Ascending aorta (tissue), 2 donors: ENCODE data around the gene TGFBR2. TPM values are rescaled to one million over a fixed set of nuclear protein-coding genes. Genes with fewer than 3 reads are reported as not detected.

ENCODE experiments used
- DNase-seq, 2 donors: peaks; one replicate each; pipeline ENCODE4 v3.0.0-alpha.2; 2019; ENCODE audit warnings: low spot score in 2 of 2
- H3K27ac ChIP-seq, 2 donors: fragments of 200-600 bp; sonication (generic); one replicate each; pipeline ENCODE4 v1.5.1; 2016 to 2017; ENCODE audit warnings: mild to moderate bottlenecking in 1 of 2
- H3K27me3 ChIP-seq: fragments of 200-600 bp; sonication (generic); one replicate; pipeline ENCODE4 v1.5.1; 2017
- H3K36me3 ChIP-seq, 2 donors: fragments of 200-600 bp; sonication (generic); one replicate each; pipeline ENCODE4 v1.5.1; 2016
- H3K4me1 ChIP-seq, 2 donors: fragments of 200-600 bp; sonication (generic); one replicate each; pipeline ENCODE4 v1.5.1; 2016 to 2017; ENCODE audit warnings: mild to moderate bottlenecking in 1 of 2
- H3K4me3 ChIP-seq, 2 donors: fragments of 200-600 bp; sonication (generic); one replicate each; pipeline ENCODE4 v1.5.1; 2016 to 2017; ENCODE audit warnings: mild to moderate bottlenecking in 1 of 2
- H3K9me3 ChIP-seq, 2 donors: fragments of 200-600 bp; sonication (generic); one replicate each; pipeline ENCODE4 v1.5.1; 2016
- CTCF ChIP-seq, 3 experiments: fragments of 200-600 bp in 2 of 3; fragments of 450-650 bp in 1 of 3; sonication (generic) in 2 of 3; IDR thresholded peaks; one replicate each; pipeline ENCODE4 v1.5.1; 2016 to 2019; ENCODE audit warnings: antibody characterized with exemption in 3 of 3, mild to moderate bottlenecking in 1 of 3, moderate library complexity in 1 of 3
- intact Hi-C: fragments of 100-400 bp; cut with DNase I; formaldehyde crosslinking; loops from one replicate; pipeline ENCODE4 v1.15.1; 2023
- total RNA-seq: library from RNA; depleted of rRNA; stranded (reverse); fragments of >200 nt; gene quantifications from one replicate; pipeline ENCODE4 v1.1.0, GENCODE V29; 2016

TGFBR2 gene
- total RNA-seq, 1 donor from 2014 or later, result 343 TPM

GRCh38 chr3:30604093-30604492 lies 2.3 kb upstream of the TGFBR2 start:
- Histone ChIP-seq H3K4me1 (peaks cover 0 to 11% of the 10 kb centered on the region in 2 donors), H3K9me3 (no peaks in the 10 kb centered on the region), H3K36me3 (no peaks in the 10 kb centered on the region), H3K27me3 (no peaks in the 10 kb centered on the region), H3K27ac (no peak overlapping the region), H3K4me3 (no peak overlapping the region)
- TF ChIP-seq CTCF (IDR thresholded peaks at IDR 0.05), result no peak
- intact Hi-C loops, result no loop called here
- no peak for DNase-seq

GRCh38 chr3:30604558-30604957 lies 1.8 kb upstream of the TGFBR2 start:
- no peak for TF ChIP-seq CTCF (IDR thresholded peaks at IDR 0.05)
- DNase-seq, result no peak
- Histone ChIP-seq H3K27me3 (no peaks in the 10 kb centered on the region), H3K9me3 (no peaks in the 10 kb centered on the region), H3K4me1 (peaks cover 0 to 11% of the 10 kb centered on the region in 2 donors), H3K27ac (peak overlapping the region; percentile 1 to 36), H3K36me3 (no peaks in the 10 kb centered on the region), H3K4me3 (no peak overlapping the region)
- intact Hi-C loops, result no loop called here

- H3K4me1 ChIP-seq, result peaks cover 0 to 11% of the 10 kb centered on the region in 2 donors
- no peaks in the 10 kb centered on the region for H3K36me3 ChIP-seq
- H3K4me3 ChIP-seq, result peak overlapping the region in 1 of 2 donors; percentile 90
- H3K9me3 ChIP-seq, result no peaks in the 10 kb centered on the region
- intact Hi-C loops, result loop anchor here (5.0 kb wide), 5 partner anchors 68 to 263 kb away; no protein-coding TSS in a partner anchor
- no peak for TF ChIP-seq CTCF (IDR thresholded peaks at IDR 0.05)
- no peaks in the 10 kb centered on the region for H3K27me3 ChIP-seq
- no peak for DNase-seq
- peak overlapping the region; percentile 1 to 36 for H3K27ac ChIP-seq
Observed at GRCh38 chr3:30605005-30605404, 1.4 kb upstream of the TGFBR2 start.

GRCh38 chr3:30605706-30606300 lies 598 bp upstream of the TGFBR2 start:
- Histone ChIP-seq H3K4me3 (peak overlapping the region; percentile 90 to 93), H3K9me3 (no peaks in the 10 kb centered on the region), H3K36me3 (no peaks in the 10 kb centered on the region), H3K27me3 (no peaks in the 10 kb centered on the region), H3K4me1 (peaks cover 0 to 11% of the 10 kb centered on the region in 2 donors), H3K27ac (peak overlapping the region; percentile 98)
- intact Hi-C loops, result loop anchor here (2.0 to 5.0 kb wide), 7 partner anchors 53 to 264 kb away; no protein-coding TSS in a partner anchor
- TF ChIP-seq CTCF (IDR thresholded peaks at IDR 0.05), result no peak
- DNase-seq, result no peak

GRCh38 chr3:30607032-30607833 lies 832 bp downstream of the TGFBR2 start:
- peak overlapping the region; percentile 98 for H3K27ac ChIP-seq
- H3K9me3 ChIP-seq, result no peaks in the 10 kb centered on the region
- intact Hi-C loops, result loop anchor here (2.0 to 5.0 kb wide), 7 partner anchors 52 to 265 kb away; no protein-coding TSS in a partner anchor
- H3K4me1 ChIP-seq, result peaks cover 0 to 18% of the 10 kb centered on the region in 2 donors
- no peak for TF ChIP-seq CTCF (IDR thresholded peaks at IDR 0.05)
- H3K4me3 ChIP-seq, result peak overlapping the region; percentile 90 to 93
- DNase-seq, result peak in 1 of 2 donors; percentile 86
- no peaks in the 10 kb centered on the region for H3K27me3 ChIP-seq
- no peaks in the 10 kb centered on the region for H3K36me3 ChIP-seq
